CD4-positive, alpha-beta T cell treated with Interleukin-15 for 1 hour (primary cell): ENCODE data around the gene NLE1.

Experiments
- DNase-seq: peaks from one replicate; pipeline ENCODE4 v3.0.0-alpha.2; 2020

NLE1 gene

GRCh38 chr17:35084987-35085386 lies 57.1 kb downstream of the NLE1 start:
- DNase-seq, result no peak

DNA sequence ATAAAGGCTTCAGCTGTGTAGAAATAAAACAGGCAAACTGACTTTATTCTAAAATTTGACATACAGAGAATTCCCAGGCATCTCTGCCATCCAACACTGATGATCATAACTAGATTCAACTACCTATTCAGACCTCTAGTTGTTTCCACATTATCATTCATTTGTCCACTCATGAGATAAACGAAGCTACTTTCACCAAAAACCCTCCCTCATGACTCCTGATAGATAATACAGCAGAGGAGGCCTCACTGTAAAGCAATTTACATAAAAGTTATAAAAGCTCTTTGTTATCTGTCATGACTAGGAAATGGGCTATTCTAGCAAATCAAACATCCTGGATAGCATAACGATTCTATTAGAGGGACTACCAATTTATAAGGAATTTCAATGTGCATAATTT lies 59.0 kb downstream of the NLE1 start:
- DNase-seq, result no peak

DNA sequence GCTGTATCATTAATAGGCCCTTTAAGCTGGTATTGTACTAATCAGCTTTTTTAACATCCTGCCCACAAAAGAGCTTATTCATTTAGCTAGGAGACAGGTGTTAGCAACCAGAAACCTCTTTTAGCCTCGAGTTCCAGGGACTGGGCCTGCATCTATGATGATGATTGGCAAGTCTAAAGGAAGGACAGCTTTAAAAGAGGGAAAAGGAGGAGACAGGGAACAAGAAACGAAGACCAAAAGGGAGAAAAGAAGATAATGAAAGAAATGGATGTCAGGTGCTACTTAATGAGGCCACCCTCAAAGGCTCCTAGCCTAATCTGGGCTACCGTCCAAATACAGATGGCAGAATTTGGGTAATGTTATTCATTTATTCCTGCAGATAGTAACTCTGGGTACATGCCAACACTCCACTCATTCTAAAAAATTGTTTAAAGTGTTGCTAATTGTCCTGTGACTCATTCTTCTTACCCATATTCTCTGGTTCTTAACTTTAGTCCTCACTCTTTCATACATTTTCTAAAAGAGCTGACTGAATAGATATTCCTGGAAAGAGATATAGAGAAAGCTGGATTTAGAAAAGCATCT lies 59.9 kb downstream of the NLE1 start:
- DNase-seq, result no peak

DNA sequence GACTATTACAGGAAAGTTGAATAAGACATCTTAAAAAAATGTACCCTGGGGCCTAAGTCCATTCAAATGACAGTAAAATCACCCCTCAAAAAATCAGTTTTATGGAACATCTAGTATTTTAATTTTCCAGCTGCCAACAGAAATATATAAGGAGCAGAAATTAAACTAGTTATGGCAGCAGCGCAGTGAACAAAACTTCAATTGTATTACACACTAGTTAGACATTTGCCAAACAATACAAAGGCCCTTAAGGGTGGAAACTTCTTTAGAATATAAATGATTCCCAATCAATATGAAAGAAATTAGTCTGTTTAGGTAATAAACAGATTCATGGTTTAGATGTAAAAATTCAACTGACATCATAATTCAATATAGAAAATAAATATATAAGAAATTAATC lies 60.5 kb downstream of the NLE1 start:
- DNase-seq, result no peak

GRCh38 chr17:35080536-35080935 lies 61.6 kb downstream of the NLE1 start:
- no peak for DNase-seq

DNA sequence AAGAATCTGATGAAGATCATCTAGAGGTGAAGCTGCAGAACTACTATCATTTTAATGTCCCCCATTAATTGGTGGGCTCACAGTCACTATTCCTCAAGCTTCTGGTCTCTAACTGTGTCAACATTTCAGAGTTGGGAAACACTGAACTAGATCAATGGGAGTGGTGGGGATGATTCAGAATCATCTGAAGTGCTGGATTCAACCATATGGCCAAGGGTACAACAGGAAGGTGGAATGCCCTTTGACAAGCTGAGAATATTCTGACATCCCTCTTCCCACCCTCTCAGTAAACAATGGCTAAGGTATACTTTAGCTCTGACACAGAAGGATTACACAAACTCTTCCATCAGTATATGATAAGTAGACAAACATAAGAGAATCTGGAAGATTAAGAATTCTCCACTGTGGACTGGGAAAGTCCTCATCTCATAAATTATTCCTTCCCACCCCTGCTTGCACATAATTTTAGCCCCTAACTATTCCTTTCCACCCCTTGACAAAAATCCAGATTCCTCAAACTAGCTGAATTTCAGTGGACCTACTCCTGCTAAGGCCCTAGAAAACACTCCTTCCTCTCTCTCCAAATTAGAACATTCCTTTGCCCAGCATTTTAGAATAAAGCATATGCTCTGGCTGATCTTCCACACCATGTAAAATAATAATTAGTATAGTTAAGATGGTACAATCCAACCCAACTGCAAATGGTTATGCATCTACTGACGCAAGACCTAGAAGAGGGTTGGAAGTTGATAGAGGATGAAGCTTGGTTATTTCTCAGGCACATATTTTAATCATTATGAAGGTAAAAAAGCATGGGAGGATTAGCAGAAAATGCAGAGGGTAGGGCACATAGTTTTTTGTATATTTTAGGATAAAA lies 62.3 kb downstream of the NLE1 start:
- no peak for DNase-seq
